Stimulated activated CD4-positive, alpha-beta T cell treated with anti-CD3 and anti-CD28 coated beads, Interleukin-4, amount 100 ng/mL, for 1 hour (primary cell): ENCODE data around the gene CRCP.

Experiments
- DNase-seq: peaks from one replicate; pipeline ENCODE4 v3.0.0-alpha.2; 2020

Gene CRCP

DNA sequence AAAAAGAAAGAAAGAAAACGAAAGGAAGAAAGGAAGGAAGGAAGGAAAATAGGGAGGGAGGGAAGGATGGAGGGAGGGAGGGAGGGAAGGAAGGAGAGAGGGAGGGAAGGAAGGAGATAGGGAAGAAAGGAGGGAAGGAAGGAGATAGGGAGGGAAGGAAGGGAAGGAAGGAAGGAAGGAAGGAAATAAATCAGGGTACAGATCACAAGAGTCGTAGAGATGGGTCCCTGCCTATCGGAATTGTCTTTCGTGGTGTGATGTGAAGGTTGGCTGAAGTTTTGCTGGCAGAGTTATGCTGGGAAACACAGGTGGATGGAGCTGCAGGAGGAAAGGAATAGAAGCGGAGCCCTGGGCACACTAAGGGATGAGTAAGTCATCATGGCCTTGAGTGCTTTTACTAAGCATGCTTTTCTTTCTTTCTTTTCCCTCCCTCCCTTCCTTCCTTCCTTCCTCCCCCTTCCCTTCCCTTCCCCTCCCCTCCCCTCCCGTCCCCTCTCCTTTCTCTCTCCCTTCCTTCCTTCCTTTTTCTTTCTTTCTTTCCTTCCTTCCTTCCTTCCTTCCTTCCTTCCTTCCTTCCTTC lies 78.6 kb downstream of the CRCP start:
- no peak for DNase-seq

DNA sequence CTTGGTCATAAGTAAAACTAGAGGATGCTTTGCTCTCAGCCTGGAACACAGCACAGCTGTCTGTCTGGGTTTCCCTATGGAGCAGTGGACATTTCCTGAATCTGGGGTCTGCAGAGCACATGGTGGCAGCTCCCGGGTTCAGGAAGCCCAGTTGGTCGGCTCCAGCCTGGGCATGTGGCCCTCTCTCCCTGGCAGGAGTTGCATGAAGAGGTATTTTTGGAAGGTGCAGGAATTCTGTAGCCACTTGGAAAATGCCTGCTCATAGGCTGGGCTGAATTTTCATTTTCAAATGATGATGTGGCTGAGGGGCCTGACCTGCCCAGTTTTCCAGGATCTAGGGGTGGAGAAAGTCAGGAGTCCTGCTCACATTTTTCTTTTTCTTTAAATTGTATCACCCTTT lies 83.8 kb downstream of the CRCP start:
- no peak for DNase-seq

DNA sequence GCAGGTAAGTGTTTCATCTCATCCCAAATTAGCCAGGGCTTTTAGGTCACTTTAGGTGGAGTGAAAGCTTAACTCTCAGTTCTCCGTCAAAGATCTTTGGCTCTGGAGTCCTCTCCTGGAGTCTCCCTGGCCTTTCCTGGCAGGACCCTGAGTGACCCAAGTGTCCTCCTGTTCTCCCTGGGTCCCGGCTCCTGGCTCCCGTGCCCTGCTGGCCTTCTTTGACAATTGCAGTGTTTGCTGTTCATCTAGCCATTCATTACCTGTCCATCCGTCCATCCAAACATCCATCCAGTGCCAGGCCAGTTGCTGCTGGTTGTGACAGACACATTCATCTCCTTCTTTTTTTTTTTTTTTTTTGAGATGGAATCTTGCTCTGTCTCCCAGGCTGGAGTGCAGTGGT lies 84.3 kb downstream of the CRCP start:
- no peak for DNase-seq

DNA sequence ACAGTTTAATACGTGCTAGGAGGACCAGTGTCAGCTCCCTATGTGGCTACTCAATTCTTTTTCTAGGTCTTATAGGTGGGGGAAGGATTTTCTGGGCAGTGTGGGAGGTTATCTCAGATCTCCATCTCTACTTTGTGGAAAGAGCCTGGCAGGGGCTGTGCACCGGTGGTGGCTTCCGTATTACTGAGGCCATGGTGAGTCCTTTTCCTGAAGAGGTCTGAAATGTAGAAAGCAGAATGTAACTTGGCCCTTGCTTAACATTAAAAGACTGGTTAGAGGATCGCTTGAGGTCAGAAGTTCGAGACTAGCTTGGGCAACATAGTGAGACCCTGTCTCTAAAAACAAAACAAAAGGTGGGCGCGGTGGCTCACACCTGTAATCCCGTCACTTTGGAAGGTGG lies 87.8 kb downstream of the CRCP start:
- DNase-seq, result no peak
